Stimulated activated CD8-positive, alpha-beta memory T cell treated with anti-CD3 and anti-CD28 coated beads, Interleukin-4, amount 100 ng/mL, for 24 hours (primary cell): ENCODE data around the gene CANT1.
"Not testable (repeated sequence)": the region's sequence is repeated elsewhere in the genome, so short reads cannot be mapped to it uniquely, and the experiment has no call there.

ENCODE experiments used
- DNase-seq: peaks from one replicate; pipeline ENCODE4 v3.0.0-alpha.2; 2020; ENCODE audit warnings: low read depth

Gene CANT1

GRCh38 chr17:79043191-79043930 is 33.8 kb upstream of the CANT1 start:
- no peak for DNase-seq

- DNase-seq = peak; percentile 56
Measured at GRCh38 chr17:79042421-79043190, 33.0 kb upstream of the CANT1 start.

DNA sequence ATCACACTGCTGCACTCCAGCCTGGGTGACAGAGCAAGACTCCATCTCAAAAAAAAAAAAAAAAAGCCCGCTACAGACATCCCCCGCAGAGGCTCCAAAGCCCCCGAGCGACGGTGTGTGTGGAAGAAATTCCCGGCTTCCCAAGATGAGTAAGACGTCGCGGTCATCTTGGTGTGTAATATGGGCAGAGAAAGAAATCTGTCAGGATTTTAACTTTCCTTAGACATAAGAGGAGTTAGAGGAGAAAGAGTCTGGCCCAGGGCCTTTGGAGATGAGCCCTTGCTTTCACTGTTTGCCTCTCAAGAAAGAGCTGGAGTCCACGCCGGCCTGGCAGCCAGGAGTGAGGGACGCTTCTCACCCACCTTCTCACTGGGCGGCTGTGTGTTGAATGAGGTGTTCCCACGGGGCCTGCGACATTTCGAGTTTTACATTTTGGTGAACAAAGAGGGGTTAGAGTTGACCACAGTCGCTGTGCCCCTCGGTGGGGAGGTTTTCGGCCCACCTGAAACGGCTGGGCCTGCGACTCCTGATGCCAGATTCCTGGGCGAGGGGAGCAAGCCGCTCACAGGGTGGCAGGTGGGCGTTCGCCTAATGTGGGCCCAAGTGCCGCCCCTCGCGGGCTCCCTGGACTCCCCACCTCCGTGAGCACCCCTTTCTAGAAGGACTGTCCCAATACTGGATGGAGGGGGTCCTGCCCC is 32.3 kb upstream of the CANT1 start:
- DNase-seq = no peak

DNA sequence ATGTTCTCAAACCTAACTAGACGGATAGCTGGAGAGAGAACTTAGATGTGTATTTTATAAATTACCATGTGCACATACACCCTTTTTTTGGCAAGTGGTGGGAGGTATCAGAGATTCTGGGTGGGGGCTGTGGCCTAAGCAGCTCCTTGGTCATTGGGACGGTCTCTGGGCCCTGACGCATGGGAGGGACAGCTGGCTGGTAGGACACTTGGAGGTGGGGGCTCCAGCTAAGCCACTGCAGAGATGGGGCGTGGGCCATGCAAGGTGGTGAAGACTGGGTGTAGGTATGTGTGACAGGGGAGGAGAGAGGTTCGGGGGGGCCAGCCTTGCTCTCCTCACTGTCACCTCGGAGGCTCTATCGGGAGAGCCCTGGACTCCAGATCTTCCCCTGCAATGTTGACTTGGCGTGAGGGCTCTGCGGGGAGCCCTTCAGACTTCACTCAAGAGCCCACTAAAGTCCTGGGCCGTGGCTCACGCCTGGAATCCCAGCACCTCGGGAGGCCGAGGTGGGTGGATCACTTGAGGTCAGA is 31.5 kb upstream of the CANT1 start:
- no peak for DNase-seq

DNA sequence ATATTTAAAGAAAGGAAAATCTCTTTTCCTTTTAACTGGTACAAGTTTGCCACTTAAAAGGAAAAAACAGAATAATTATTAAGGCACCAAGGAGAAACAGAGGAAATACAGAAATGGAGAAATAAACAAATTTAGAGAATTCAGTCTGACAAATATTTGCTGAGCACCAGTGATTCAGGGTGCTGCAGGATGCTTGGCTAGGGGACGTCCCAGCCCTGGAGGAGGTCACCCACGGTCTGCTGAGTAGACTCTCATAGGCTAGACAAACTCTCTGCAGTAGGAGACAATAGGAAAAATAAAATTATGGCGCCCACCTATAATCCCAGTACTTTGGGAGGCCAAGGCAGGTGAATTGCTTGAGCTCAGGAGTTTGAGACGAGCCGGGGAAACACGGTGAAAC is 30.3 kb upstream of the CANT1 start:
- no peak for DNase-seq

DNA sequence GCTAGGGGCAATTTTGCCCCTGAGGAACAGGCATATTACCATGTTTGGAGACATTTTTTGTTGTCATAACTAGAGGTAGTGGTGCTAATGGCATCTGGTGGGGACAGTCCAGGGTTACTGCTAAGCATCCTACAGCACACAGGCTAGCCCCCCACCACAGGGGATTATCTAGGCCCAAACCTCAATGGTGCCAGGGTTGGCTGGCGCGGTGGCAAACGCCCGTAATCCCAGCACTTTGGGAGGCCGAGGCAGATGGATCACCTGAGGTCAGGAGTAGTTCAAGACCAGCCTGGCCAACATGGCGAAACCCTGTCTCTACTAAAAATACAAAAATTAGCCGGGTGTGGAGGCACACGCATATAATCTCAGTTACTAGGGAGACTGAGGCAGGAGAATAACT is 29.6 kb upstream of the CANT1 start:
- no peak for DNase-seq

GRCh38 chr17:79038545-79039135 is 29.1 kb upstream of the CANT1 start:
- DNase-seq = no peak

GRCh38 chr17:79036596-79036995 is 27.0 kb upstream of the CANT1 start:
- no peak for DNase-seq

GRCh38 chr17:79036181-79036580 is 26.6 kb upstream of the CANT1 start:
- DNase-seq = no peak

DNA sequence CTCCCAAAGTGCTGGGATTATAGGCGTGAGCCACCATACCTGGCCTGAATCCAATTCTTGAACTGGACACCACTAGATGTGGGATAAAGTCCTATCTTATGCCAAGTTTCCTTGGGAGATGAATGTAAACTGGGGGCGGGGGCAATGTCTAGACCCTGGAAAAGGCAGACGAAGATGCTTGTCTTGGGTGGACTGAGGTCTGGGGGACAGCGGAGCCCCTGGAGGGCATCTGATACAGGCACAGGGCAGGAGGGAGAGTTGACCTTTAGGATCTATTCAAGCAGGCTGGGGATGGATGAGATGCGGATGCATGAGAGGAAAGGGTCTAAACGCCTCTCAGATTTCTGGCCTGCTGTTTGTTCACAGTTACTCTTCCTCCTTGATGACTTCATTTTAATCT is 26.1 kb upstream of the CANT1 start:
- DNase-seq = no peak

- no peak for DNase-seq
Measured at GRCh38 chr17:79034931-79035485, 25.4 kb upstream of the CANT1 start.

GRCh38 chr17:79033741-79034501 is 24.4 kb upstream of the CANT1 start:
- no peak for DNase-seq

DNA sequence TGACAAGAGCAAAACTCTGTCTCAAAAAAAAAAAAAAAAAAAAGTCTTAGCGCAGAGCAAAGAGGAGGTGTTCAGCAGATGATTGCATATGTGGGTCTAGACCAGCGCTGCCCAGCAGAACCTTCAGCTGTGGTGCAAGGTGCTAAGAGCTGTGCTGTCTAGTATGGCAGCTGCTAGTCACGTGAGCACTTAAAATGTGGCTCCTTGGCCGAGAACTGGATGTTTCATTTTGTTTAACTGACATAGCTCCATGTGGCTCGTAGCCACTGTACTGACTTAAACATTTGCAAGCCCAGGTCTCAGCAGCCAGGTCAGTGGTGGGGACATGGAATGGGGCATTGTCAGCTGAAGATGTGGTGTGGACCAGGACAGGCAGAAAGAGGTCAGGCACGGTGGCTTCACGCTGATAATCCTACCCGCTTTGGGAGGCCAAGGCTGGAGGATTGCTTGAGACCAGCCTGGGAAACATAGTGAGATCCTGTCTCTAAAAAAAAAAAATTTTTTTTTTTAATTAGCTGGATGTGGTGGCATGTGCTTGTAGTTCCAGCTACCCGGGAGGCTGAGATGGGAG is 23.6 kb upstream of the CANT1 start:
- no peak for DNase-seq

DNA sequence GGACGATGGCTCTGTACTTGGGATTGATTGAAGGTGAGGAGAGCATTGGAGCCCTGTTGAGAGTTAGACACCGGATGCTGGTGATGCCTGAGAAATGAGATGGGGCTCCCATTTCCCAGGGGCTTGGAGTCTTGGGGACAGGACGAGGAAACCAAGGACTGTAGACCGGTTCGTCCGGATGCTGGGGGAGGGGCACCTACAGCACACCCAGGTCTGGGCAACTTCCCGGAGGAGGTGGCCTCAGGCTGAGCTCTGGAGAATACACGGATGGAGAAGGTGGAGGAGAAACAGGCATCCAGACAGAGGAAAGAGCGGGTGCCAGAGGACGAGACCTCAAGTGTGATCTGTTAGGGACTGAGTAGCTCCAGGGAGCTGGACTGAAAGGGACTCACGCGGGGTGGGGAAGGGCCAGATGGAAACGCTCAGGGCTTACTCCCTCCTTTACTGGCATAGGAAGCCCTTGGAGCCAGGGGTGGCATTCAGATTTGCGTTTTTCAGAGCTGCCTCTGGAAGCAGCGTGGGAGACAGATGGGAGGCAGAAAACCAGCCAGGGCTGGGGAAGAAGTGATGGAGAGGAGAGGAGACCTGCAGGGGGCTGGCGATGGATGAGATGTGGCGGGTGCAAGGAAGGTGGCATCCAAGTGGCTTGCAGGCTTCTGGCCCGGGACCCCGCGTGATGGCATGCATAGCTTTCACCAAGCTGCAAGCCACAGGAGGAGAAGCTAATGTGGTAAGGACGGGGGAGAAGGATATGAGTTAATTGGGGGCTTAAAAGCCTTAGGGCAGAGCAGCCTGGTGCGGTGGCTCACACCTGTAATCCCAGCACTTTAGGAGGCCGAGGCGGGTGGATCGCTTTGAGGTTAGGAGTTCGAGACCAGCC is 22.7 kb upstream of the CANT1 start:
- no peak for DNase-seq

DNA sequence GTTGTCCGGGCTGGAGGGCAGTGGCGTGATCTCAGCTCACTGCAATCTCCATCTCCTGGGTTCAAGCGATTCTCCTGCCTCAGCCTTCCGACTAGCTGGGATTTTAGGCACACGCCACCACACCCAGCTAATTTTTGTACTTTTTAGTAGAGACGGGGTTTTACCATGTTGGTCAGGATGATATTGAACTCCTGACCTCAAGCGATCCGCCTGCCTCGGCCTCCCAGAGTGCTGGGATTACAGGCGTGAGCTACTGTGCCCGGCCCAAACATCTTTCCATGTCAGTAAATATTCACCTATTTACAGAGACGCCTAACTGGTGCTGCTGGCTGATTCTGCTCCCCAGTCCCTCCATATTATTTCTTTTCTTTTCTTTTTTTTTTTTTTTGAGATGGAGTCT is 21.1 kb upstream of the CANT1 start:
- not testable (repeated sequence) for DNase-seq

- DNase-seq = no peak
Measured at GRCh38 chr17:79029327-79030009, 19.9 kb upstream of the CANT1 start.

GRCh38 chr17:79028496-79029326 is 19.1 kb upstream of the CANT1 start:
- DNase-seq = no peak

DNA sequence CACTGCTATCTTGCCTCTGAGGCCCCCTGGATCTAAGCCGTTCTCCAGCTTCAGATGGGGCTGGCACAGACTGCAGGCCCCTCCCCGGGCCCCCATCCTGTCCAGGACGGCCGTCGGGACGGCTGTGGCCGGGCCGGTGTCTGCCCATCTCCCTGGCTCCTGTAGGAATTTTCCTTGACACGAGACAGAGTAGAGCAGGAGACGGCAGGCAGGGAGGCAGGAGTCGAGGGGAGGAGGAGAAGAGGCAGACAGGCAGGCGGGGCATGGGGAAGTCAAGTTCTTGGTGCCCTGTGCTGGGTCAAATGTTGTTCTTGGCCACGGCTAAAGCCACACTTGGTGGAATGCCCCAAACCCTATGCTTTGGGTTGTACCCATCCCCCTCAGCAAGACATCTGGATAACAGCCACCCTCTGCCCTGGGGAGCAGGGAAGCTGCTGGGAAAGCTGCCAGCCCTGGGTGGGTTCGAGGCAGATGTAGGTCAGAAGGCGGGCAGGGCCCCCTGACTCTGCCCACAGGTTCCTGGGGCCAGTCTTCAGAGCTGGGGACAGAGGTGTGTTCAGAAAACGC is 18.4 kb upstream of the CANT1 start:
- no peak for DNase-seq
